ENCODE results near the gene BASP1.
"Not testable (repeated sequence)": the region's sequence is repeated elsewhere in the genome, so short reads cannot be mapped to it uniquely, and the experiment has no call there.

BASP1 gene

GRCh38 chr5:17292434-17293015, 75.1 kb downstream of the BASP1 start:
- no peak for ATAC-seq

- ATAC-seq = no peak
Observed at GRCh38 chr5:17294639-17295311, 77.3 kb downstream of the BASP1 start.

- ATAC-seq = no peak
Observed at GRCh38 chr5:17295671-17296070, 78.2 kb downstream of the BASP1 start.

GRCh38 chr5:17302106-17302505, 84.7 kb downstream of the BASP1 start:
- ATAC-seq = no peak

- no peak for ATAC-seq
Observed at GRCh38 chr5:17302604-17303003, 85.2 kb downstream of the BASP1 start.

- no peak for ATAC-seq
Observed at GRCh38 chr5:17304282-17304681, 86.9 kb downstream of the BASP1 start.

- no peak for ATAC-seq
Observed at GRCh38 chr5:17305017-17305416, 87.6 kb downstream of the BASP1 start.

GRCh38 chr5:17305964-17306725, 88.7 kb downstream of the BASP1 start:
- no peak for ATAC-seq

GRCh38 chr5:17306726-17307091, 89.3 kb downstream of the BASP1 start:
- no peak for ATAC-seq

- ATAC-seq = not testable (repeated sequence)
Observed at GRCh38 chr5:17307440-17307839, 90.0 kb downstream of the BASP1 start.

- ATAC-seq = no peak
Observed at GRCh38 chr5:17308326-17309065, 91.1 kb downstream of the BASP1 start.

- ATAC-seq = no peak
Observed at GRCh38 chr5:17309462-17309861, 92.0 kb downstream of the BASP1 start.

GRCh38 chr5:17310502-17310901, 93.1 kb downstream of the BASP1 start:
- ATAC-seq = not testable (repeated sequence)

- ATAC-seq = not testable (repeated sequence)
Observed at GRCh38 chr5:17311811-17312210, 94.4 kb downstream of the BASP1 start.

GRCh38 chr5:17312358-17312757, 94.9 kb downstream of the BASP1 start:
- no peak for ATAC-seq

- no peak for ATAC-seq
Observed at GRCh38 chr5:17314907-17315471, 97.6 kb downstream of the BASP1 start.

- no peak for ATAC-seq
Observed at GRCh38 chr5:17315710-17316221, 98.3 kb downstream of the BASP1 start.

GRCh38 chr5:17316970-17317459, 99.6 kb downstream of the BASP1 start:
- ATAC-seq = peak; percentile 27 to 32

- ATAC-seq = no peak
Observed at GRCh38 chr5:17317473-17317872, 100.0 kb downstream of the BASP1 start.

GRCh38 chr5:17319095-17319494, 101.7 kb downstream of the BASP1 start:
- ATAC-seq = not testable (repeated sequence)

GRCh38 chr5:17325770-17326599, 108.6 kb downstream of the BASP1 start:
- ATAC-seq = no peak
